NCI-H524 treated with DMSO at 0.1 percent for 48 hours (cell line): Measurements from ENCODE around the gene PKDCC.
"Not testable (repeated sequence)": the region's sequence is repeated elsewhere in the genome, so short reads cannot be mapped to it uniquely, and the experiment has no call there.

ENCODE experiments used
- DNase-seq: peaks from one replicate; lab custom pipeline; 2025; lab: John Stamatoyannopoulos, UW

PKDCC gene

DNA sequence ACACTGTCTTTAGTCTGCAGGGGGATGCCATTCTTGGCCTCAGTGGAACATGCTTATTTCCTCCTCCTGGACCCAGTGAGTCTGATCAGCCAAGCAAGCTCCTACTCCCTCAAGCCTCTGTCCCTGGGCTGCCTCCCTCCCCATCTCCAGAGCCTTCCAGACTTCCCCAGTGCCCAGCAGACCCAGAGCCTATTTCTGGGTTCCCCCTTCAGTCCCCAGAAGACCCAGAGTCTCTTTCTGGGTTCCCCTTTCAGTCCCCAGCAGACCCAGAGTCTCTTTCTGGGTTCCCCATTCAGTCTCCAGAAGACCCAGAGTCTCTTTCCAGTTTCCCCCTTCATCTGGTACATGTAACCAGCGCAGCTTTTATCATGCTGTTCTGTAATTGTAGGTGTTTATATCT lies 17.0 kb upstream of the PKDCC start:
- no peak for DNase-seq

DNA sequence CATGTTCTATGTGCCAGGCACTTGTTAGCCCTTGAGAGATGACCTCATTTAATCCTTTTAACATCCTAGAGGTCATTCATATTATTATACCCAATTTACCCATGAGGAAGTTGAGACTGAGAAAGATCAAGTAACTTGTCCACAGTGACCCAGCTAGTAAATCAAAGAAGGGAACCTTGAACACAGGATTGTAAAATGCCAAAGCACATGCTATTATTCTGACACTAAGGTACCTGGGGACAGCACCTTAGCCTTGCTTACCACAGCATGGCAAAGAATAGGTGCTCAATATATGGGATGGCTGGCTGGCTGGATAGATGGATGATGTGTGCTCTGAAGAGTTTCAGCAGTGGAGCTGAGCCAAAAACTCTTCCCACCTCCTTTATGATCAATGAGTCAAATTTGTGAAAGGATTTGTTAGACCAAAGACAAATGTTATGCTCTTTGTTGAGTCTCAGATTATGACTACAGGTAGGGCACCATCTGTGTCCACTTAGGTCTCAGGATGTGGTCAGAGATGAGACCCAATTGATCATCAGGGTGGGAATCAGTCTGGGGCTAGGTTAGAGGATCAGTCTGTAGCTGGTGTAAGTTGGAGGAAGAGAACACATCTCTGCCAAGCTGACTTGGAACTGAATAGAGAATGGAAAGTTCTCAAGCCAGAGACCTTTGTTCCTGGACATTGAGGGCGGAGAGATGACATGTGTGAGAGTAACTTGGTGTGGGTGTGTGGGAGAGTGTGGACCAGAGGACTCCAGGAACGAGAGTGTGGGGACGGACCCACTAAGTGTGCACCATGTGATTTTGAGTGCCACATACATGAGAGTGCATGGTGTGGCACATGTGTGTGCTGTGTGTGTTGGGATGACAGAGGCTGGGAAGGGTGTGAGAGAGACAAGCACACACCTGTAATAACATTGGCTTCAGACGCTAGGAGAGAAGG lies 16.3 kb upstream of the PKDCC start:
- no peak for DNase-seq

DNA sequence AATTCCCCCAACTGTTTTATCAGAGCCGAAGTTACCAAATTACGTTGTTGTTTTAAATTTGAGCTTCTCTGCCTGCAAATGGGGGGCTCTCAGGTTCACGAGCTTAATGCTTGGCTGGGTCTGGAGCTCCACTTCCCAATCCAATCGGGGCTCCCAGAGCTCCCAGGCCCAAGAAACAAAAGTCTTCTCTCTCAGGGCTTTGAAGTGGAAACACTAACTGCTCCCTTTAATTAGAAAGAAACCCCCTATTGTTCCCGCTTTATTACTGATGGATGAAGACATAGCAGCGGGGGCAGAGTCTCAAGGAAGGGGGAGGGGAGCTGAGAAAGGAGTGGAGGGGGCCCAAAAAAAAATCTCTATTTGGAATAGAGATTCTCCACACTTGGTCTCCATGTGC lies 15.6 kb upstream of the PKDCC start:
- no peak for DNase-seq

- no peak for DNase-seq
Observed at GRCh38 chr2:42032745-42033144, 15.1 kb upstream of the PKDCC start.

- DNase-seq, result not testable (repeated sequence)
Observed at GRCh38 chr2:42034096-42034495, 13.7 kb upstream of the PKDCC start.

GRCh38 chr2:42035241-42035640 lies 12.6 kb upstream of the PKDCC start:
- no peak for DNase-seq

- no peak for DNase-seq
Observed at GRCh38 chr2:42036413-42036812, 11.4 kb upstream of the PKDCC start.

DNA sequence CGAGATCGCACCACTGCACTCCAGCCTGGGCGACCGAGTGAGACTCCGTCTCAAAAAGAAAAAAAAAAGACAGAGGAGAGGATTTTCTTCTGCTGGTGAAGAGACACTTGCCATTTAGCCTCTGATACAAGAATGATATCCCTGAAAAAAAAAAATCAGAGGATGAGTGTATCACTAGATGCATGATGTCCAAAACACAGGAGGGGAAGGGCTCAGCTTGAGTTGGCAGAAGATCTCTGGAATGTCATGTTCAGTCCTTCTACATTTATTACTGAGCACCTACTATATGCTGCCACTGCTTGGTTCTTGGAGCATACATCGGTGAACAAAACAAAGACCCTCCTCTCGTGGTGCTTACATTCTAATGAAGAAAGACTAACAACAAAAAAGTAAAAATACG lies 10.9 kb upstream of the PKDCC start:
- DNase-seq, result no peak

- DNase-seq, result no peak
Observed at GRCh38 chr2:42040643-42041278, 7.1 kb upstream of the PKDCC start.

DNA sequence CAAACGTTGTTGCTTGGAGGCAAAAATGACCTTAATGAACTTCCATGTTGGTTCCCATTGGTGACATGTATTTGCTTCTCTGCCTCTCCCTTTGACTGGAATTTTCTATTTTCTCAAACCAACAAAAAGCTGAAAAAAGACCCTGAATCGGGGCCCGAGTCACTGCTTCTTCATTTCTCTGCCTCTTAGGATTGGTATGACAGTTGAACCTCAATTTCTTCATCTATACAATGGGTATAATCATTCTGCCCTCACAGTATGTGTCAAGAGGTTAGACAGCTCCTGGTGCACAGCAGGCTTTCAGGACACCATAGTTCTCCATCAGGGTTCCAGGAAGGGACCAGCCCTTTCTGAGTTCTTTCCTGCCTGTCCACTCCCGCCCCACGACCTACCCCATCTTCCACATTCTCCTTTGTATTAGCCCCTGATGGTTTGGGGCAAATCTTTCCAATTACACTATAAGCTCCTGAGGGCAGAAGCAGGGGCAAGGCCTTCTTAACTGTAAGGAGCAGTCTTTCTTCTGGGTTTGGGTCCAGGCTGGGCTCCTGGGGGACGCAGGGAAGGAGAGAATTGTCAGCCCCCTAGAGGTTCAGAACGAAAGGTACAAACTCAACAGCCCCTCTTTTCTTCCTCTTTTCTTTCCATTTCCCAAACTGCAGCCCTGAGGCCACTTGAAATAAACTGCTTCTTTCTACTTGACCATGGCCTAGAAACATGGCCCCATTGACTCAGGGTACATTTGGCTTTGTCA lies 6.3 kb upstream of the PKDCC start:
- no peak for DNase-seq

GRCh38 chr2:42042631-42043355 lies 5.0 kb upstream of the PKDCC start:
- no peak for DNase-seq

DNA sequence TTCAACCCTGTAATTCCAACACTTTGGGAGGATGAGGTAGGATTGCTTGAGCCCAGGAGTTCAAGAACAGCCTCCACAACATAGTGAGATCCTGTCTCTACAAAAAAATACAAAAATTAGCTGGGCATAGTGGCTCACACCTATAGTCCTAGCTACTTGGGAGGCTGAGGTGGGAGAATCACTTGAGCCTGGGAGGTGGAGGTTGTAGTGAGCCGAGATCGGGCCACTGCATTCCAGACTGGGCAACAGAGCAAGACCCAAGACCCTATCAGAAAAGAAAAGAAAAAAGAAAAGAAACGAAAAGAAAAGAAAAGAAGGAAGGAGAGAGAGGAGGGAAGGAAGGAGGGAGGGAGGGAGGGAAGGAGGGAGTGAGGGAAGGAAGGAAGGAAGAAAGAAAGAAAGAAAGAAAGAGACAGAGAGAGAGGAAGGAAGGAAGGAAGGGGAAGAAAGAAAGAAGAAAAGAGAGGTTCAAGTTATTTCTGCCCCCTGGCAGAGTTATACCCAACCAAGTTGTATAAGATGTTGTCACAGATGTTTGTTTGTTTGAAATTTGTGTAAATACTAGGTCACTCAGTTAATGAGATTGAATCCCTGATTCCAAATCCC lies 3.9 kb upstream of the PKDCC start:
- no peak for DNase-seq

DNA sequence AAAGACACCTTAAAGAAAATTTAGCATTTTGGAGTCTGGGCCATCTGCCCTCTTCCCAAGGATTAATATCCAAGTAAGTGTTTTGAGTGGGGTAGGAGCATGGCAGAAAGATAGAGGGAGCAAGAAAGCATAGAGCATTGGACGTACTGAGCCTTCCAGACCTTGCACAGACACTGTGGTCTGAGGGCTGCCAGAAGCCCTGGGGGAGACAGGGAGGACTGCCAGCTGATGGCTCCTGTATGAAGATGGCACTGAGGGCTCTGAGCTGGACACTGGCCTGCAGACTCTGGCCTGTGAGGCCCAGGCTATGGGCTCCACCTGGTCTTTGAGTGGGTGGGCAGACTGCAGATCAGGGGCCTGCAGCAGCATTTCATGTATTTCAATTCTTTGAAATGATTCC lies 2.9 kb upstream of the PKDCC start:
- peak; percentile 82 for DNase-seq

- no peak for DNase-seq
Observed at GRCh38 chr2:42045352-42045751, 2.5 kb upstream of the PKDCC start.

DNA sequence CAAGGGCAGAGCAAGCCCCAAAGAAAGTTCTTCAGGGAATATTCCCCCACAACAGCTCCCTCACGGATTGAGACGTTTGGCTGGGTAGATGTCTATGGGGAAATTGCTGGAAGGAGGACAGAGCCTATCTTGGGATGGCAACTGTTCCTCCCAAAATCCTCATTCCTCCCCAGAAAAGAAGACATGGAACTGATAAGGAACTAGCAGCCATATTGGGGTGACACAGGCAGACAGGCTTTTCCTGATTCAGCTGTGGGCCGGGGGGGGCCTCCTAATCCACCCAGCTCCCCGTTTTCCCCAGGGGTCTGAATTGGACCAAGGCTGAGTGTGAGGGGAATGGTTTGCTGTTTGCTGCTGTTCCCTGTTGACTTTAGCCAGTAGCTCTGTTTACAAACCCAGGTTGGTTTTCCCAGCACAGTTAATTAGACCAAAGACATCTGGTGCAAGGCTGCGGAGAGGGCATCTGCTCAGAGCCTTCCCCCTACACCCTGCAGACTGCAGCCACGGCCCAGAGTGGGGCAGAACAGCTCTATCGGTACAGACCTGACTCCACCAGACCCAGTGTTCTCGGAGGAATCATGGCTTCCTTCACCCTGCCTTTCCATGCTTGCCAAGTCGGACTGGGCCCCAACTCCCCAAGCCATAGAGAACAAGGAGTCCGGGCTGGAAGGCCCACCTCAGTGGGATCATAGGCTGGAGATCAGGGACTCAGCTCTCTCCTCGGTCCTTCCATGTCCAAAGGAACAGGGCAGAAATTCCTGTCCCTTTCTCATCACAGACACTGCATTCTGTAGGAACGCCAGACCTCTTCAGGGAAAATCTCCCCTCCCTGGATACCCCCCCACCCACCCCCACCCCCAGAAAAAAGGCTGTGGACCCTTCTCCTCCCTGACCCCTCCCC lies 1.7 kb upstream of the PKDCC start:
- DNase-seq, result peak; percentile 75

DNA sequence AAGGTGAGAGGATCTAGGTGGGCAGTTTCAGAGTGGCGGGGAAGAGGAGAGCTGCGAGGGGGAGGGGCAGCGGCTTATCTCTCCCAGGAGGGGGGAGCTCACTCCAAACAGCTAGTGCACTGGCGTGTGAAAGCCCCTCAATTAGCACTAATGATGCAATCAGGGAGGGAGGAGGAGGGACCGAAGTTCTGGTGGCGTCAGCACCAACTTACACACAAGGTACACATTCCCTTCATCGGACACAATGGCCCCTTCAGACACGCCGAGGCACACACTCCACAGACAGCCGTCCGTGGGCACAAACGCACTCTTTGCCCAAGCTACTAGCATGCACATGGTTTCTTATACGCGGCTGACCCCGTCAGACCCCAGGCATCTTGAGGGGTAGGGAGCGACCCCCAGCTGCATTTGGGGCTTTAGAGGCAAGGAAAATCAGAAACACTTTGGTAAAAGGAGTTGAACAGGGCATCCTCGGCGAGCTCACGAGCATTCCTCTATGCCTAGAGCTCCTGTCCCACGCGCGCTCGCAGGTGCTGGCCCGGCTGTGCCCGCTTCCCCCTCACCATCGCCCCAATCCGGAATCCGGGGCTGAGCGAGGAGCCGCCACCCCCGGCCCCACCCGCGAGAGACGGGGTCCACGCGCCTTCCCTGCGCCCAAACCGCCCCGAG lies 868 bp upstream of the PKDCC start:
- peak; percentile 27 for DNase-seq

GRCh38 chr2:42048299-42049220 lies 739 bp downstream of the PKDCC start:
- DNase-seq, result no peak

- no peak for DNase-seq
Observed at GRCh38 chr2:42049221-42050009, 1.6 kb downstream of the PKDCC start.
